ENCODE measurements around the gene LSM14B. TPM values are rescaled to one million over a fixed set of nuclear protein-coding genes. Genes with fewer than 3 reads are reported as not detected.

The LSM14B gene
- total RNA-seq, 6 experiments from 2014 or later: 9.5 to 19.8 (median 14.2) TPM

DNA sequence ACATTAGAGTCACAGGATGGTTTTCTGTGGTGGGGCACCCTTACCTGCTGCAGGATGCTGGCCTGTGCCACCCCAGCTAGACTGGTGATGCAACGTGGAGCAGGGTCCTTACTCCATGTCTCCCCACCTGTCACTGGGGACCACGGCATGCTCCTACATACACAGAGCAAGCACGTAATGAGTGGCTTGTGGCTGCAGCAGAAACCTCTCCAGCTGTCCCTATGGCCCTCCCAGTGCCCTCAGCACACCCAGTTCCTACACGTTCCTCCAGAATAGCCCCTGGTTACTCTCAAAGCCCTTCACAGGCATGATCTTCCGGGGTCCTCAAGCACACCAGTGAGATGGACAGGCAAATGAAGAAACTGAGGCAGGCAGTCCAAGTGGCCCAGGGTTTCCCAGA is 3.2 kb upstream of the LSM14B start:
- Histone ChIP-seq H3K4me3 (no peak overlapping the region), H3K4me1 (peaks cover 0 to 10% (median 3%) of the 10 kb centered on the region in 4 donors), H3K27me3 (no peaks in the 10 kb centered on the region), H3K36me3 (peaks cover 0 to 1% (median 0%) of the 10 kb centered on the region in 4 donors), H3K9me3 (no peaks in the 10 kb centered on the region), H3K27ac (no peak overlapping the region)
- TF ChIP-seq CTCF (IDR thresholded peaks at IDR 0.05) (no peak), POLR2A (IDR thresholded peaks at IDR 0.05) (no peak)
- WGBS (ENCODE audit: insufficient coverage, low coverage, low lambda C conversion rate, missing lambda C conversion rate): 92% methylated on average over 2 of the region's 5 CpGs
- ATAC-seq: no peak
- intact Hi-C loops (cut with DNase I): no loop called here
- DNase-seq: no peak

- no peak overlapping the region for H3K27ac ChIP-seq
- DNase-seq: no peak
These were observed 2.5 kb upstream of the LSM14B start for GRCh38 chr20:62119591-62120364.

DNA sequence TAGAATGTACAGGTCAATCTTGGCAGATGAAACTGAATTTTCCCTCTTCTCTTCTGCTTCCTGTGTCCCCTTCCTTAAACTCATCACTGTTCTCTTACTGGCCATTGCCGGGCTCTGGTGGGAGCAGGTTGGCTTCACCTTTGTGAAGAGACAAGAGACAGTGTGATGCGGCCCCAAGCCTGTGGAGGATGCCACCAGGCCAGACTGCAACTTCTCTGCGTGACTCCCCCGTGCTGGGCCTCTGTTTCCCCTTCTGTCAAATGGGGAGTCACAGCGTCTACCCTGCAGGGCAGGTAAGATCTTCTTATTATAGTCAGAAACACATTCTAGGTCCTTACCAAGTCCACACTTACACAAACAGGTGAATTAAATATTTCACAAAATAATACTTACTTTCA is 1.9 kb upstream of the LSM14B start:
- WGBS (ENCODE audit: insufficient coverage, low coverage, low lambda C conversion rate, missing lambda C conversion rate): 93% methylated on average over 3 of the region's 5 CpGs
- H3K4me1 ChIP-seq: peaks cover 0 to 11% (median 3%) of the 10 kb centered on the region in 4 donors
- no peaks in the 10 kb centered on the region for H3K9me3 ChIP-seq
- no peak for DNase-seq
- no peak overlapping the region for H3K4me3 ChIP-seq
- no peak for ATAC-seq
- peaks cover 0 to 12% (median 4%) of the 10 kb centered on the region in 4 donors for H3K36me3 ChIP-seq
- no peak for TF ChIP-seq CTCF (IDR thresholded peaks at IDR 0.05)
- TF ChIP-seq POLR2A (IDR thresholded peaks at IDR 0.05): no peak
- intact Hi-C loops (cut with DNase I): no loop called here
- H3K27me3 ChIP-seq: no peaks in the 10 kb centered on the region
- H3K27ac ChIP-seq: no peak overlapping the region

More at GRCh38 chr20:62119591-62120364, 2.5 kb upstream of the LSM14B start:
- no peak for TF ChIP-seq CTCF (IDR thresholded peaks at IDR 0.05)
- no peak for TF ChIP-seq POLR2A (IDR thresholded peaks at IDR 0.05)
- no peak overlapping the region for H3K4me3 ChIP-seq
- intact Hi-C loops (cut with DNase I): no loop called here
- WGBS (ENCODE audit: insufficient coverage, low coverage, low lambda C conversion rate, missing lambda C conversion rate): 88% methylated on average over 8 of the region's 10 CpGs
- no peaks in the 10 kb centered on the region for H3K9me3 ChIP-seq
- no peak for ATAC-seq
- H3K4me1 ChIP-seq: peaks cover 0 to 11% (median 3%) of the 10 kb centered on the region in 4 donors
- H3K36me3 ChIP-seq: peaks cover 0 to 7% (median 1%) of the 10 kb centered on the region in 4 donors
- no peaks in the 10 kb centered on the region for H3K27me3 ChIP-seq

GRCh38 chr20:62120990-62121775 is 1.1 kb upstream of the LSM14B start:
- no peak for TF ChIP-seq CTCF (IDR thresholded peaks at IDR 0.05)
- TF ChIP-seq POLR2A (IDR thresholded peaks at IDR 0.05): peak; percentile 79
- 15% methylated on average over 44 of the region's 45 CpGs for WGBS (ENCODE audit: insufficient coverage, low coverage, low lambda C conversion rate, missing lambda C conversion rate)
- intact Hi-C loops (cut with DNase I): no loop called here
- no peaks in the 10 kb centered on the region for H3K27me3 ChIP-seq
- peaks cover 0 to 11% (median 3%) of the 10 kb centered on the region in 4 donors for H3K4me1 ChIP-seq
- H3K9me3 ChIP-seq: no peaks in the 10 kb centered on the region
- peak in 1 of 3 donors; percentile 68 for DNase-seq
- peak overlapping the region; percentile 83 to 93 (median 91) for H3K27ac ChIP-seq
- ATAC-seq: peak; percentile 1 to 20 (median 10)
- H3K4me3 ChIP-seq: peak overlapping the region; percentile 78 to 86 (median 82)
- peaks cover 0 to 20% (median 8%) of the 10 kb centered on the region in 4 donors for H3K36me3 ChIP-seq

All from right lobe of liver (tissue), 6 donors.